K562 (cell line): Measurements from ENCODE around the gene HCN4. TPM values are rescaled to one million over a fixed set of nuclear protein-coding genes. Genes with fewer than 3 reads are reported as not detected.

Experiments
- ATAC-seq: fragments of 200-7000 bp; cut with Tn5 transposase; 3 replicates; pipeline ENCODE4 v1.9.1; 2020; ENCODE audit warnings: moderate library complexity
- BruUV-seq: library from RNA; stranded (reverse); fragments of 400-500 nt; replicated peaks from 2 replicates; lab custom pipeline; 2021; lab: Mats Ljungman, UMichigan
- CTCF ChIA-PET: fragments of 300-600 bp; formaldehyde crosslinking; extraction: SDS; loops from one replicate; lab custom pipeline; 2021; ENCODE audit warnings: low intra/inter-chr PET ratio; lab: Yijun Ruan, JAX
- POLR2A ChIA-PET: fragments of 300-600, 350-650 bp; sonication (Branson Sonifier 250); formaldehyde crosslinking; extraction: SDS; loops from one replicate; lab custom pipeline; 2021; ENCODE audit warnings: antibody characterized with exemption, inconsistent platforms; lab: Yijun Ruan, JAX
- DNase-seq, 4 experiments: peaks; one replicate each; pipeline versions ENCODE4 v3.0.0 to v3.0.0-alpha.2; 2011 to 2018; ENCODE audit warnings: low spot score in 3 of 4, mixed read lengths in 3 of 4; ENCODE audit errors: extremely low read depth in 1 of 4
- FAIRE-seq: peaks from 2 replicates; lab custom pipeline; 2011; peaks lifted over from hg19 to GRCh38; lab: Jason Lieb, UNC
- H2AFZ ChIP-seq: 2 replicates; pipeline ENCODE4 v1.6.0; 2011; ENCODE audit warnings: low read depth, low read length, control low read depth, inconsistent platforms
- H3K27ac ChIP-seq: fragments of 200-600 bp; 3 replicates; pipeline ENCODE4 v1.8.0; 2011; ENCODE audit warnings: low read depth, mild to moderate bottlenecking, control low read depth, inconsistent platforms, low read length, moderate library complexity, mixed read lengths; ENCODE audit errors: extremely low read depth
- H3K27me3 ChIP-seq, 2 experiments: fragments of 300-600 bp in 1 of 2; 2 replicates in 1 of 2; 3 replicates in 1 of 2; pipeline versions ENCODE4 v1.6.0 to v1.8.0; 2011; ENCODE audit warnings: inconsistent platforms in 2 of 2, low read length in 2 of 2, mild to moderate bottlenecking in 1 of 2, mixed read lengths in 1 of 2, moderate library complexity in 1 of 2; ENCODE audit not compliant: control insufficient read depth in 2 of 2, insufficient read depth in 2 of 2
- H3K36me3 ChIP-seq: fragments of 300-600 bp; 3 replicates; pipeline ENCODE4 v1.8.0; 2011; ENCODE audit warnings: mild to moderate bottlenecking, low read length, inconsistent platforms; ENCODE audit not compliant: control insufficient read depth, insufficient read depth
- H3K4me1 ChIP-seq, 2 experiments: fragments of 200-600 bp in 1 of 2; replicated peaks in 1 of 2; 2 replicates in 1 of 2; 3 replicates in 1 of 2; pipeline versions ENCODE4 v1.5.1 to v1.8.0; 2011; ENCODE audit warnings: inconsistent platforms in 2 of 2, low read length in 2 of 2, mild to moderate bottlenecking in 1 of 2, mixed read lengths in 1 of 2, moderate library complexity in 1 of 2; ENCODE audit not compliant: control insufficient read depth in 2 of 2, insufficient read depth in 2 of 2
- H3K4me2 ChIP-seq: 2 replicates; pipeline ENCODE4 v1.6.1; 2011; ENCODE audit warnings: low read length, control low read depth, inconsistent platforms, mixed read lengths; ENCODE audit not compliant: insufficient read depth
- H3K4me3 ChIP-seq: fragments of 200-600 bp; sonication (generic), shearing (Covaris generic); 2 replicates; pipeline ENCODE4 v1.5.1; 2016; ENCODE audit warnings: control low read depth, inconsistent platforms
- H3K79me2 ChIP-seq: fragments of 200-600 bp; 3 replicates; pipeline ENCODE4 v1.8.0; 2011; ENCODE audit warnings: low read length, inconsistent platforms; ENCODE audit not compliant: control insufficient read depth, insufficient read depth
- H3K9ac ChIP-seq, 2 experiments: 2 replicates each; pipeline versions ENCODE4 v1.6.0 to v1.6.1; 2011; ENCODE audit warnings: low read depth in 2 of 2, low read length in 2 of 2, control low read depth in 1 of 2, inconsistent platforms in 1 of 2, mild to moderate bottlenecking in 1 of 2, mixed read lengths in 1 of 2; ENCODE audit not compliant: insufficient read depth in 1 of 2
- H3K9me1 ChIP-seq: one replicate; pipeline ENCODE4 v1.6.0; 2011; ENCODE audit warnings: inconsistent platforms, mild to moderate bottlenecking, low read length, moderate library complexity; ENCODE audit not compliant: control insufficient read depth, insufficient read depth
- H3K9me3 ChIP-seq: replicated peaks from 2 replicates; pipeline ENCODE4 v1.5.1; 2011; ENCODE audit warnings: low read depth, low read length, inconsistent platforms; ENCODE audit not compliant: control insufficient read depth, insufficient read depth
- H4K20me1 ChIP-seq: replicated peaks from 2 replicates; pipeline ENCODE4 v1.6.1; 2011; ENCODE audit warnings: low read length, inconsistent platforms, mixed read lengths; ENCODE audit not compliant: control insufficient read depth, insufficient read depth
- ARID1B ChIP-seq: fragments of 450-650 bp; IDR thresholded peaks from 2 replicates; pipeline ENCODE4 v1.6.1; 2016; ENCODE audit warnings: antibody characterized with exemption, mild to moderate bottlenecking, inconsistent platforms
- MAFK ChIP-seq: IDR thresholded peaks from 2 replicates; pipeline ENCODE4 v1.6.1; 2011; ENCODE audit warnings: low read length, improper control_type of control experiment
- ZNF133 ChIP-seq: fragments of 250-450 bp; sonication (Bioruptor Pico); IDR thresholded peaks from 2 replicates; pipeline ENCODE4 v1.4.0; 2020; ENCODE audit warnings: mild to moderate bottlenecking
- ZNF280B ChIP-seq: fragments of 250-450 bp; sonication (Bioruptor Pico); IDR thresholded peaks from 2 replicates; pipeline ENCODE4 v1.5.1; 2021; ENCODE audit warnings: mild to moderate bottlenecking
- WGBS: fragments of 100-300 bp; shearing (Covaris generic); methylation state at CpG from one replicate; pipeline ENCODE4 v1.1.6; 2016; ENCODE audit warnings: low coverage, mixed read lengths; ENCODE audit not compliant: insufficient coverage; ENCODE audit errors: missing lambda C conversion rate; 5-methylcytosine and 5-hydroxymethylcytosine counted together
- in situ Hi-C: fragments of 300-500 bp; cut with MboI; formaldehyde crosslinking; loops from 4 replicates; pipeline ENCODE4 v1.15.0; 2018; ENCODE audit warnings: inconsistent platforms, mixed read lengths
- intact Hi-C: fragments of 100-400 bp; cut with micrococcal nuclease; formaldehyde crosslinking; loops from 2 replicates; pipeline ENCODE4 v1.14.2; 2022
- polyA plus RNA-seq, 8 experiments: library from polyadenylated mRNA; depleted of rRNA in 4 of 8; stranded (reverse) in 5 of 8; unstranded in 3 of 8; fragments of >200 nt; fragmentation: Nextera tagmentation in 2 of 8; fragmentation: Illumina TruSeq in 1 of 8; extraction: Ambion mirVana in 2 of 8; extraction: Trizol in 1 of 8; gene quantifications; 2 replicates each; pipeline versions ENCODE4 v1.2.1 to v1.2.3, GENCODE V29; 2011 to 2014; ENCODE audit warnings: inconsistent platforms in 1 of 8, missing spikeins in 1 of 8
- total RNA-seq, 7 experiments: library from RNA; depleted of rRNA in 6 of 7; stranded (reverse); fragments of >200 nt in 6 of 7; fragmentation: Illumina TruSeq in 2 of 7; extraction: Trizol in 2 of 7; gene quantifications; 2 replicates each; pipeline versions ENCODE4 v1.2.1 to v1.2.3, GENCODE V29; 2011 to 2021; ENCODE audit warnings: low replicate concordance in 1 of 7

Gene HCN4
- total and polyA plus RNA-seq, 9 of the 15 experiments (the other 6 are each of a cell fraction or from before 2014, with no cell fraction given): not detected

GRCh38 chr15:73378089-73378488, 9.3 kb upstream of the HCN4 start:
- BruUV-seq: no TSS peak
- no peaks in the 10 kb centered on the region for H3K9me3 ChIP-seq
- no peak for TF ChIP-seq ZNF280B
- no peak for TF ChIP-seq ZNF133 (CRISPR knock-in tag)
- TF ChIP-seq MAFK: no peak
- no peak for TF ChIP-seq ARID1B
- H3K4me2 ChIP-seq: no peak overlapping the region
- no peaks in the 10 kb centered on the region; a peak in 1 of 5 replicates for H3K27me3 ChIP-seq
- ATAC-seq: no peak
- H3K4me1 ChIP-seq: peaks cover 0 to 3% of the 10 kb centered on the region in 2 experiments; a peak in 2 of 5 replicates
- FAIRE-seq: no peak
- H3K79me2 ChIP-seq: no peaks in the 10 kb centered on the region
- in situ Hi-C loops (no loop called here), intact Hi-C loops (no loop called here)
- ChIA-PET CTCF (no interaction called here), POLR2A (no interaction called here)
- WGBS: 1% methylated on average over 12 of the region's 12 CpGs
- H2AFZ ChIP-seq: no peak overlapping the region
- no peak overlapping the region for H3K4me3 ChIP-seq
- DNase-seq: no peak
- H3K27ac ChIP-seq: no peak overlapping the region
- H4K20me1 ChIP-seq: no peaks in the 10 kb centered on the region
- no peaks in the 10 kb centered on the region for H3K9me1 ChIP-seq
- H3K9ac ChIP-seq: no peak overlapping the region
- H3K36me3 ChIP-seq: no peaks in the 10 kb centered on the region
